Epithelial cell of proximal tubule (primary cell): ENCODE results near the gene RNF157. TPM values are rescaled to one million over a fixed set of nuclear protein-coding genes. Genes with fewer than 3 reads are reported as not detected.

ENCODE experiments used
- DNase-seq: peaks from one replicate; pipeline ENCODE4 v3.0.0-alpha.2; 2011; ENCODE audit warnings: low read depth
- H3K4me3 ChIP-seq: 2 replicates; pipeline ENCODE4 v1.5.1; 2011; ENCODE audit warnings: low read depth, mild to moderate bottlenecking, low read length
- CTCF ChIP-seq: conservative IDR thresholded peaks from 2 replicates; pipeline ENCODE4 v1.5.1; 2012; ENCODE audit warnings: low read depth, mild to moderate bottlenecking, low read length
- total RNA-seq: library from RNA; depleted of rRNA; stranded (reverse); fragments of >200 nt; gene quantifications from 2 replicates; pipeline ENCODE4 v1.2.3, GENCODE V29; 2015

RNF157 gene
- total RNA-seq, 1 donor from 2014 or later = 10.0 TPM

DNA sequence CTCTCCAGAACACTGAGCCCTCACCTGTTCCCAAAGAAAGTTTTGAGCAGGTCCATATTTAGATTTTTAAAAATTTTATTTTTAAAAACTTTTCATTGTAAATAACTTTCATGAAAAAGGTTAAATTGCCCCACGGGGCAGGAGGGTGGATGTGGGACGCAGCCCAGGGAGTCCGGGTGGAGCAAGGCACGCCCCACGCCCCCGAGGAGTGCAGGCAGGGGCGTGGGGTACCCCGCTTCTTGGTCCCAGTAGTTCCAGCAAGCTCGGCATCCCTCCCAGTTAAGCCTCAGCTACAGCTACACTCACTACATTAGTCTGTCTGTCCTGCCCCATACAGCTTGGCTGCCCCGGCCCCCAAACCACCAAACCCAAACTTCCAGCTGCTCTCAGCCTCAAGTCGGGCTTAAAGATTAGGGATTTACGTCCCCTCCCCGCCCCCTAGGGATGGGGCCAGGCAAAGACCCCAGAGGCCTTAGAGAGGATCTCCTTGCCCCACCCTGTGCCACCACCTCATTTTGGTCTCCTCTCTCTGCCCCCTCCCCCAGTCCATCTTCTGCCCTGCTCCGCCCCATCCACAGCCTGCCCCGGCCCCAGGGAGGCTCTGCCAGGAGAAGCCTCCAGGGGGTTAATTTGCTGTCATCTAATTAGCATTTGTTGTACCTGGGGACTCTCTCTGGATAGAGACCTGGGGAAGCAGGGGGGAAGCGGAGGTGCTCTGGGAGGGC, 103.9 kb downstream of the RNF157 start:
- DNase-seq = no peak
- TF ChIP-seq CTCF = no peak
- H3K4me3 ChIP-seq = no peak overlapping the region

DNA sequence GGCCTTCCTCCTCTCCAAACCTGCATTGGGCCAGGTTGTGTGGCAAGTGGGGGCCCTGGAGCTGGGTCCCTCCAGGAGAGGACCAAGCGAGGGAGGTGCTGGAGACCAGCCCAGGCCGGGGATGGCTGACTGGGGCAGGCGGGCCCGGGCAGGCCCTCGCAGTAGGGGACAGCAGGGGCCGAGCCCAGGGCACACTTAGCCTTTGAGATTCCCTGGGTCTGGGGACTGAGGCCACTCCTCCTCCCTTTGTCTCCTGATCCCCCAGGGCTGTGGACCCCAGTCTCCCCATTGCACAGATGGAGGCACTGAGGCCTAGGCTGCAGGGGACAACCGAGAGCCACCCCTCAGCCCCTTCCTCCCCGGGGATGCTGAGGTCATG, 104.5 kb downstream of the RNF157 start:
- no peak for TF ChIP-seq CTCF
- no peak overlapping the region for H3K4me3 ChIP-seq
- no peak for DNase-seq

- no peak for DNase-seq
- no peak for TF ChIP-seq CTCF
- H3K4me3 ChIP-seq = no peak overlapping the region
These were observed 105.1 kb downstream of the RNF157 start for GRCh38 chr17:76134911-76135809.

DNA sequence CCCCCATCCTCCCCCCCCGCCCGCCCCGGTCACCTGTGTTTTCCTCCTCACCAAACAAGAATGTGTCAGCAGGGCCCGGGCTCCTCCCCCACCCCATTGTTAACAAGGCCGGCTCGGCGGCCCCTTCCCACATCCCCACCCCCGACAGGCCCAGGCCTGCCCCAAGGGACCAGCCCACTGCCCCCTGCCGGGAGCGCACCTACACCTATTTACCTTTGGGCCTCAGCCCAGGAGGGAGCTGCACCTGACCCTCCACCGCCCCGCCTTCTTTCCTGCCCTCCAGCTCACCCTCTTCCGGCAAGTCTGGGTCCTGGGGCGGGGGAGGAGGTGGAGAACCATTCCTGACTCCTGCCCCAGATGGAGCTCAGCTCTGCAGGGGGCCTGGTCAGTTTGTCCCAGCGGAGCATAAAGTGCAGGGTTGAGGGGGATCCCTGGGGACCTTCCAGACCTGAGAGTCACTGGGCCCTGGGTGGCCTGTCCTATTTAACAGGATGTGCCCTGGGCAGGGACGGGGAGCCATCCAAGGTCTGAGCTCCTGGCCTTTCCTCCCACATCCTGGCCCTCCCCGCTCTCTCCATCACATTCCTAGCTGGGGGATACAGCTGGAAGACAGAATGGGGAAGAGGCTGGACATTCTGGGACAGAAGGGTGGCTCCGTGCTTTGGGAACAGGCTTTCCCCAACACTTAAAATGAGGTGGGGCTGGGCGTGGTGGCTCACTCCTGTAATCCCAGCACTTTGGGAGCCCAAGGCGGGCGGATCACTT, 107.5 kb downstream of the RNF157 start:
- H3K4me3 ChIP-seq = no peak overlapping the region
- peak; percentile 3 for TF ChIP-seq CTCF
- DNase-seq = no peak

DNA sequence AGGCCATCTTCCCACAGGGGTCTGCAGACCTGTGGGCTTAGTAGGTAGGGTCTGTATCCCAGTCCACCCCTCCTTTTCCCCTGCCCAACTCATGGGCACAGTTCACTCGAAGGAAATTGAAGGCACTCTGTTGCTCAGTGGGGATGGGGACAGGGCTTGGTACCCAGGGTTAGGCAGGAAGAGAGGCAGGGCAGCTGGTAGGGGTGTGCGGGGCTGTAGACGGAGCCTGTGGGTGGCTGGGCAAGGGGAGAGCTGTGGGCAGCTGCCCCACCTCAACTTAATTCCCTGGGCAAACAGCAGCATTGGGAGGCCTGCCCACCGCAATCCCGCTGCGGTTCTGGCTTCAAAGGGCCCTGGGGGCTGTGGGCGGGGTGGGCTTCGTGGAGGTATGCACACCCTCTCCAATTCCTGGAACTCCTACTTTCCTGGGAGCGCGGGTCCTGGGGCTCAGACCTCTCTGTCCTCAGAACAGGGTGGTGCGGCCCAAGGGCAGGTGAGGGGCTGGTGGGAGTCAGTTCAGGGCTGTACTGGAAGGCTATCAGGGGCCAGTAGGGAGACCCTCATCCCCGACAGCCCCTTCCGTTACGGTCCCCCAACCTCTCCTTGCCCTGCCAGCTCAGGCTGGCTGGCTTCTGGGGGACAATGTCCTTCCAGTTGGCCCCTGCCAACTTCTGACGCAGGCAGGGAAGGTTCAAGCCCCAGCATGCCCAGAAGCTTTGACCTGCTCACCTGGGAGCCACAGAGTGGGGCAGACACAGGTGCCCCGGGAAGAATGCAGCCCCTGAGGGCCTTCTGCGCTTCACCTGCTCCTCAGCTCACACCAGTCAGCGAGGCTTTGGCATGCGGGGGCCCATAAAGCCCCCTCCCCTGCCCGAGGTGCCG, 108.4 kb downstream of the RNF157 start:
- no peak for TF ChIP-seq CTCF
- no peak for DNase-seq
- no peak overlapping the region for H3K4me3 ChIP-seq

DNA sequence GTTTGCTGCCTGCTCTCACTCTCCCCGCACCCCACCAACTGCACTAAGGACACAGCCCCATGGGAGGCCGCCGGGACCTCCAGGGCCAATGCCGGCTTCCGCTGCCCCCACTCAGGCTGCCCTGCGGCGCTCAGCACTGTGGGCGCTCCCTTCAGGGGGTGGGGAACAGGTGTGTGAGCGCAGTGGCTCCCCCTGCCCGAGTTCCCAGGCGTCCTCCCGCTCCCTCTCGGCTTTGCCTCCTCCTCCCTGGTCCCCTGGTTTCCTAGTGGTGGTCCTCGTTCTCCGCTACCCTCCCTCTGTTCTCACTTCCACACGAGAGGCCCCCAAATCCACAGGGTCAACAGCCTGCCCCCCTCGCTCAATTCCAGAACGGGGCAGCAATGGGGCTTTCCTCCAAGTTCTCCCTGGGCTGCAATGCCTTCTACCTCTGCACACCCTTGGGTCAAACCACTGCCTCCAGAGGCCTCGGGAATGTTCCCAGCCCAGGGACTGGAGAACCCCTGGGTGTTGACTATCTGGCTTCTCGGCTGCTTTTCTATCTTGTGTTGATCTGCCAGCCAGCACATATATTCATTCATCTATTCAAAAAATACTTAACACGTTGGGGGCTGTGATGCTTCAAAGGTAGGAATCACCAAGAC, 109.1 kb downstream of the RNF157 start:
- DNase-seq = no peak
- H3K4me3 ChIP-seq = no peak overlapping the region
- no peak for TF ChIP-seq CTCF
